Endothelial cell (in vitro differentiated cells): ENCODE data around the gene SPART. TPM values are rescaled to one million over a fixed set of nuclear protein-coding genes. Genes with fewer than 3 reads are reported as not detected.
"Not testable (repeated sequence)": the region's sequence is repeated elsewhere in the genome, so short reads cannot be mapped to it uniquely, and the experiment has no call there.

ENCODE experiments used
- DNase-seq: peaks from one replicate; pipeline ENCODE4 v3.0.0; 2021; ENCODE audit warnings: low spot score
- H3K27ac Mint-ChIP-seq: one replicate; pipeline ENCODE4 v1.8.0; 2021; ENCODE audit warnings: mixed read lengths, inconsistent platforms; ENCODE audit not compliant: unreplicated experiment
- H3K27me3 Mint-ChIP-seq: one replicate; pipeline ENCODE4 v1.8.0; 2021; ENCODE audit warnings: mild to moderate bottlenecking, moderate library complexity, mixed read lengths, inconsistent platforms; ENCODE audit not compliant: unreplicated experiment
- H3K36me3 Mint-ChIP-seq: one replicate; pipeline ENCODE4 v1.8.0; 2021; ENCODE audit warnings: mild to moderate bottlenecking, low read depth, mixed read lengths, inconsistent platforms; ENCODE audit not compliant: unreplicated experiment
- H3K4me1 Mint-ChIP-seq: one replicate; pipeline ENCODE4 v1.8.0; 2021; ENCODE audit warnings: mild to moderate bottlenecking, mixed read lengths, inconsistent platforms; ENCODE audit not compliant: unreplicated experiment
- H3K4me3 Mint-ChIP-seq: one replicate; pipeline ENCODE4 v1.8.0; 2021; ENCODE audit warnings: mild to moderate bottlenecking, mixed read lengths, inconsistent platforms; ENCODE audit not compliant: unreplicated experiment
- H3K9me3 Mint-ChIP-seq: one replicate; pipeline ENCODE4 v1.8.0; 2021; ENCODE audit warnings: mixed read lengths, inconsistent platforms; ENCODE audit not compliant: unreplicated experiment
- CTCF ChIP-seq: fragments of 200-600 bp; sonication (generic); IDR thresholded peaks from one replicate; pipeline ENCODE4 v1.5.0; 2021; ENCODE audit warnings: antibody characterized with exemption; ENCODE audit not compliant: unreplicated experiment
- total RNA-seq: library from RNA; stranded (reverse); fragmentation: NEBNext Ultra II Directional; extraction: Animal tissue kit (Norgen Biotek cat#: 25700); gene quantifications from one replicate; pipeline ENCODE4 v1.2.1, GENCODE V29; 2021; ENCODE audit not compliant: unreplicated experiment

Gene SPART
- total RNA-seq, 1 donor from 2014 or later = 32.6 TPM

GRCh38 chr13:36331280-36331679 is 14.9 kb downstream of the SPART start:
- no peaks in the 10 kb centered on the region for H3K9me3 Mint-ChIP-seq
- DNase-seq = no peak
- H3K4me3 Mint-ChIP-seq = no peak overlapping the region
- no peak for TF ChIP-seq CTCF
- no peaks in the 10 kb centered on the region for H3K4me1 Mint-ChIP-seq
- H3K27ac Mint-ChIP-seq = peak overlapping the region; percentile 65
- peaks cover 2% of the 10 kb centered on the region for H3K27me3 Mint-ChIP-seq
- H3K36me3 Mint-ChIP-seq = no peaks in the 10 kb centered on the region

- no peak for DNase-seq
- Mint-ChIP-seq H3K9me3 (no peaks in the 10 kb centered on the region), H3K36me3 (no peaks in the 10 kb centered on the region), H3K4me1 (no peaks in the 10 kb centered on the region), H3K4me3 (no peak overlapping the region), H3K27me3 (peaks cover 2% of the 10 kb centered on the region), H3K27ac (no peak overlapping the region)
- TF ChIP-seq CTCF = no peak
These were observed 16.8 kb downstream of the SPART start for GRCh38 chr13:36329361-36329760.

- Mint-ChIP-seq H3K27me3 (peaks cover 2% of the 10 kb centered on the region), H3K9me3 (no peaks in the 10 kb centered on the region), H3K36me3 (no peaks in the 10 kb centered on the region), H3K4me1 (no peaks in the 10 kb centered on the region), H3K27ac (no peak overlapping the region), H3K4me3 (no peak overlapping the region)
- no peak for TF ChIP-seq CTCF
- DNase-seq = no peak
These were observed 17.4 kb downstream of the SPART start for GRCh38 chr13:36328821-36329220.

- Mint-ChIP-seq H3K4me1 (no peaks in the 10 kb centered on the region), H3K36me3 (peaks cover 6% of the 10 kb centered on the region), H3K9me3 (no peaks in the 10 kb centered on the region), H3K27ac (no peak overlapping the region), H3K4me3 (no peak overlapping the region), H3K27me3 (peaks cover 2% of the 10 kb centered on the region)
- TF ChIP-seq CTCF = no peak
- no peak for DNase-seq
These were observed 20.3 kb downstream of the SPART start for GRCh38 chr13:36325912-36326311.

- not testable (repeated sequence) for H3K27ac Mint-ChIP-seq, H3K4me3 Mint-ChIP-seq, H3K27me3 Mint-ChIP-seq, DNase-seq, H3K4me1 Mint-ChIP-seq, H3K9me3 Mint-ChIP-seq
- peaks cover 11% of the 10 kb centered on the region for H3K36me3 Mint-ChIP-seq
These were observed 21.3 kb downstream of the SPART start for GRCh38 chr13:36324881-36325280.
